Hepatocyte (in vitro differentiated cells): Measurements from ENCODE around the gene GGA1. TPM values are rescaled to one million over a fixed set of nuclear protein-coding genes. Genes with fewer than 3 reads are reported as not detected.

Source experiments
- DNase-seq: peaks from one replicate; pipeline ENCODE4 v3.0.0-alpha.2; 2016; ENCODE audit warnings: low spot score
- H2AFZ ChIP-seq: fragments of 200-600 bp; sonication (generic); 2 replicates; pipeline ENCODE4 v1.6.0; 2016; ENCODE audit warnings: antibody characterized with exemption, mild to moderate bottlenecking
- H3K27ac ChIP-seq: fragments of 200-600 bp; sonication (generic); 2 replicates; pipeline ENCODE4 v1.5.1; 2016; ENCODE audit warnings: mild to moderate bottlenecking
- H3K27me3 ChIP-seq: fragments of 200-600 bp; sonication (generic); 2 replicates; pipeline ENCODE4 v1.6.1; 2016
- H3K36me3 ChIP-seq: fragments of 200-600 bp; sonication (generic); replicated peaks from 2 replicates; pipeline ENCODE4 v1.5.1; 2016; ENCODE audit warnings: low read depth; ENCODE audit not compliant: insufficient read depth
- H3K4me1 ChIP-seq: fragments of 200-600 bp; sonication (generic); 2 replicates; pipeline ENCODE4 v1.5.1; 2016; ENCODE audit warnings: mild to moderate bottlenecking, moderate library complexity; ENCODE audit not compliant: insufficient read depth
- H3K4me2 ChIP-seq: fragments of 200-600 bp; sonication (generic); 2 replicates; pipeline ENCODE4 v1.6.0; 2016
- H3K4me3 ChIP-seq: fragments of 200-600 bp; sonication (generic); 2 replicates; pipeline ENCODE4 v1.5.1; 2016; ENCODE audit warnings: mild to moderate bottlenecking
- H3K79me2 ChIP-seq: fragments of 200-600 bp; sonication (generic); 2 replicates; pipeline ENCODE4 v1.6.0; 2017; ENCODE audit warnings: mild to moderate bottlenecking
- H3K9me2 ChIP-seq: fragments of 200-600 bp; sonication (generic); replicated peaks from 2 replicates; pipeline ENCODE4 v1.6.0; 2017; ENCODE audit warnings: mild to moderate bottlenecking; ENCODE audit not compliant: insufficient read depth
- H3K9me3 ChIP-seq: fragments of 200-600 bp; sonication (generic); 2 replicates; pipeline ENCODE4 v1.5.1; 2016; ENCODE audit warnings: low read depth, mild to moderate bottlenecking
- H4K20me1 ChIP-seq: fragments of 200-600 bp; sonication (generic); 2 replicates; pipeline ENCODE4 v1.6.0; 2016; ENCODE audit warnings: mild to moderate bottlenecking; ENCODE audit not compliant: insufficient read depth, poor library complexity, severe bottlenecking
- EZH2 ChIP-seq: fragments of 200-600 bp; sonication (generic); IDR thresholded peaks from 2 replicates; pipeline ENCODE4 v1.6.1; 2016; ENCODE audit warnings: antibody characterized with exemption, mild to moderate bottlenecking, borderline replicate concordance
- EZH2phosphoT487 ChIP-seq: fragments of 200-600 bp; sonication (generic); IDR thresholded peaks from one replicate; pipeline ENCODE4 v1.6.1; 2018; ENCODE audit warnings: antibody characterized with exemption, mild to moderate bottlenecking, low read depth, moderate library complexity; ENCODE audit not compliant: unreplicated experiment, severe bottlenecking
- WGBS: methylation state at CpG from one replicate; pipeline ENCODE4 v1.1.6; 2016; ENCODE audit warnings: low lambda C conversion rate; ENCODE audit errors: missing lambda C conversion rate; 5-methylcytosine and 5-hydroxymethylcytosine counted together
- polyA plus RNA-seq: library from polyadenylated mRNA; unstranded; fragments of >200 nt; fragmentation: Nextera tagmentation; extraction: Ambion mirVana; gene quantifications from 2 replicates; pipeline ENCODE4 v1.2.1, GENCODE V29; 2016
- total RNA-seq: library from RNA; depleted of rRNA; stranded (reverse); fragments of >200 nt; gene quantifications from 2 replicates; pipeline ENCODE4 v1.2.3, GENCODE V29; 2014
- TF ChIP-seq, protein P1 (sequence below): fragments of 200-600 bp; sonication (generic); IDR thresholded peaks from 2 replicates; pipeline ENCODE4 v1.5.1; 2016; ENCODE audit warnings: antibody characterized with exemption, mild to moderate bottlenecking; ENCODE audit not compliant: poor library complexity

The GGA1 gene
- total and polyA plus RNA-seq, 2 experiments from 2014 or later = 30.2 to 51.5 TPM

GRCh38 chr22:37594237-37594636 lies 14.4 kb upstream of the GGA1 start:
- Histone ChIP-seq H3K36me3 (no peaks in the 10 kb centered on the region), H3K9me3 (no peaks in the 10 kb centered on the region), H2AFZ (no peak overlapping the region), H3K4me3 (no peak overlapping the region), H3K27ac (no peak overlapping the region), H3K79me2 (no peaks in the 10 kb centered on the region), H3K4me1 (no peaks in the 10 kb centered on the region), H3K4me2 (no peak overlapping the region), H3K9me2 (no peaks in the 10 kb centered on the region), H4K20me1 (no peaks in the 10 kb centered on the region), H3K27me3 (no peaks in the 10 kb centered on the region)
- no peak for DNase-seq
- no peak for TF ChIP-seq EZH2
- TF ChIP-seq, protein P1, sequence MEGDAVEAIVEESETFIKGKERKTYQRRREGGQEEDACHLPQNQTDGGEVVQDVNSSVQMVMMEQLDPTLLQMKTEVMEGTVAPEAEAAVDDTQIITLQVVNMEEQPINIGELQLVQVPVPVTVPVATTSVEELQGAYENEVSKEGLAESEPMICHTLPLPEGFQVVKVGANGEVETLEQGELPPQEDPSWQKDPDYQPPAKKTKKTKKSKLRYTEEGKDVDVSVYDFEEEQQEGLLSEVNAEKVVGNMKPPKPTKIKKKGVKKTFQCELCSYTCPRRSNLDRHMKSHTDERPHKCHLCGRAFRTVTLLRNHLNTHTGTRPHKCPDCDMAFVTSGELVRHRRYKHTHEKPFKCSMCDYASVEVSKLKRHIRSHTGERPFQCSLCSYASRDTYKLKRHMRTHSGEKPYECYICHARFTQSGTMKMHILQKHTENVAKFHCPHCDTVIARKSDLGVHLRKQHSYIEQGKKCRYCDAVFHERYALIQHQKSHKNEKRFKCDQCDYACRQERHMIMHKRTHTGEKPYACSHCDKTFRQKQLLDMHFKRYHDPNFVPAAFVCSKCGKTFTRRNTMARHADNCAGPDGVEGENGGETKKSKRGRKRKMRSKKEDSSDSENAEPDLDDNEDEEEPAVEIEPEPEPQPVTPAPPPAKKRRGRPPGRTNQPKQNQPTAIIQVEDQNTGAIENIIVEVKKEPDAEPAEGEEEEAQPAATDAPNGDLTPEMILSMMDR = no peak
- TF ChIP-seq EZH2phosphoT487 = no peak
- WGBS = 80% methylated on average over 5 of the region's 5 CpGs

- no peak overlapping the region for H3K4me3 ChIP-seq
- 85% methylated on average over 4 of the region's 4 CpGs for WGBS
- no peaks in the 10 kb centered on the region for H3K9me3 ChIP-seq
- TF ChIP-seq EZH2phosphoT487 (no peak), EZH2 (no peak)
- TF ChIP-seq, protein P1 = no peak
- no peaks in the 10 kb centered on the region for H3K79me2 ChIP-seq
- H3K4me1 ChIP-seq = no peaks in the 10 kb centered on the region
- no peaks in the 10 kb centered on the region for H4K20me1 ChIP-seq
- no peak overlapping the region for H3K4me2 ChIP-seq
- DNase-seq = no peak
- no peaks in the 10 kb centered on the region for H3K9me2 ChIP-seq
- no peaks in the 10 kb centered on the region for H3K36me3 ChIP-seq
- no peak overlapping the region for H2AFZ ChIP-seq
- H3K27me3 ChIP-seq = no peaks in the 10 kb centered on the region
- no peak overlapping the region for H3K27ac ChIP-seq
Observed at GRCh38 chr22:37599153-37599552, 9.5 kb upstream of the GGA1 start.

DNA sequence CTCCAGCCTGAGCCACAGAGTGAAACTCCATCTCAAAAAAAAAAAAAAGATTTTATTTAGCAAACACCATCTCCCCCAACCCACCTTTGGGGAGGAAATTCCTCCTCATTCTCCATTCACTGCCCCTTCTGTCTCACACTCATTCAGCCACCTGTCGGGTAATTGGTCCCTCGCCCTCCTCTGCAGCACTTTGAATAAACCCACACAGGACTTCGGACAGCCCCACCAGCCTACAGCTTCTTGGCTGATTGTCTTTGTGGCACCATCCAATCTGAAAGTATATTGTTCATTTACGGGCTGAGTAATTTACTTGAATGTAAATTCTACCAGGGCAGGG lies 7.5 kb upstream of the GGA1 start:
- TF ChIP-seq, protein P1 = no peak
- TF ChIP-seq EZH2 (no peak), EZH2phosphoT487 (no peak)
- Histone ChIP-seq H3K4me2 (peak overlapping the region; percentile 65), H3K79me2 (no peaks in the 10 kb centered on the region), H4K20me1 (no peaks in the 10 kb centered on the region), H3K27ac (peak overlapping the region; percentile 46), H3K36me3 (no peaks in the 10 kb centered on the region), H3K27me3 (no peaks in the 10 kb centered on the region), H3K9me3 (no peaks in the 10 kb centered on the region), H3K4me3 (no peak overlapping the region), H3K4me1 (no peaks in the 10 kb centered on the region), H3K9me2 (no peaks in the 10 kb centered on the region), H2AFZ (no peak overlapping the region)
- WGBS = 41% methylated on average over 4 of the region's 4 CpGs
- DNase-seq = no peak
